Activated T-helper 1 cell treated with anti-CD3 and anti-CD28 coated beads, Interleukin-2, amount 50 U/mL, for 16 hours (primary cell): ENCODE results near the gene NPAS3.
"Not testable (repeated sequence)": the region's sequence is repeated elsewhere in the genome, so short reads cannot be mapped to it uniquely, and the experiment has no call there.

Experiments used
- DNase-seq, 2 donors: peaks; one replicate each; pipeline ENCODE4 v3.0.0-alpha.2; 2020; ENCODE audit warnings: low read depth in 1 of 2, low spot score in 1 of 2

Gene NPAS3

GRCh38 chr14:33068040-33068439 lies 129.4 kb downstream of the NPAS3 start:
- DNase-seq, result no peak

GRCh38 chr14:33068626-33069025 lies 129.9 kb downstream of the NPAS3 start:
- no peak for DNase-seq

- no peak for DNase-seq
Observed at GRCh38 chr14:33070475-33070874, 131.8 kb downstream of the NPAS3 start.

GRCh38 chr14:33073023-33073422 lies 134.3 kb downstream of the NPAS3 start:
- no peak for DNase-seq

GRCh38 chr14:33081259-33081658 lies 142.6 kb downstream of the NPAS3 start:
- DNase-seq, result no peak

GRCh38 chr14:33085799-33086198 lies 147.1 kb downstream of the NPAS3 start:
- DNase-seq, result no peak

GRCh38 chr14:33088274-33088673 lies 149.6 kb downstream of the NPAS3 start:
- DNase-seq, result not testable (repeated sequence)

GRCh38 chr14:33098016-33098415 lies 159.3 kb downstream of the NPAS3 start:
- DNase-seq, result no peak

- no peak for DNase-seq
Observed at GRCh38 chr14:33103489-33103888, 164.8 kb downstream of the NPAS3 start.

GRCh38 chr14:33103966-33104365 lies 165.3 kb downstream of the NPAS3 start:
- no peak for DNase-seq

GRCh38 chr14:33110737-33111443 lies 172.2 kb downstream of the NPAS3 start:
- DNase-seq, result no peak

- no peak for DNase-seq
Observed at GRCh38 chr14:33114331-33114730, 175.7 kb downstream of the NPAS3 start.

- DNase-seq, result no peak
Observed at GRCh38 chr14:33118668-33119067, 180.0 kb downstream of the NPAS3 start.

GRCh38 chr14:33120341-33120740 lies 181.7 kb downstream of the NPAS3 start:
- no peak for DNase-seq

- DNase-seq, result no peak
Observed at GRCh38 chr14:33120966-33121365, 182.3 kb downstream of the NPAS3 start.

- DNase-seq, result no peak
Observed at GRCh38 chr14:33123281-33123680, 184.6 kb downstream of the NPAS3 start.

- no peak for DNase-seq
Observed at GRCh38 chr14:33126433-33126832, 187.8 kb downstream of the NPAS3 start.

- DNase-seq, result no peak
Observed at GRCh38 chr14:33127531-33127930, 188.9 kb downstream of the NPAS3 start.

- DNase-seq, result no peak
Observed at GRCh38 chr14:33131801-33132200, 193.1 kb downstream of the NPAS3 start.

- no peak for DNase-seq
Observed at GRCh38 chr14:33134162-33134561, 195.5 kb downstream of the NPAS3 start.

- no peak for DNase-seq
Observed at GRCh38 chr14:33134975-33135374, 196.3 kb downstream of the NPAS3 start.

- no peak for DNase-seq
Observed at GRCh38 chr14:33150666-33151428, 212.2 kb downstream of the NPAS3 start.

- no peak for DNase-seq
Observed at GRCh38 chr14:33163109-33163508, 224.4 kb downstream of the NPAS3 start.
